HepG2 (cell line): ENCODE results near the gene ENTPD5. TPM values are rescaled to one million over a fixed set of nuclear protein-coding genes. Genes with fewer than 3 reads are reported as not detected.

Experiments used
- ATF7-NPFF ChIP-seq: sonication (generic); formaldehyde crosslinking; IDR thresholded peaks from 2 replicates; pipeline ENCODE4 v1.8.1; 2023; ENCODE audit warnings: mild to moderate bottlenecking, low read depth, missing genetic modification reagents, moderate library complexity
- CENPX ChIP-seq: sonication (generic); formaldehyde crosslinking; IDR thresholded peaks from 2 replicates; pipeline ENCODE4 v1.9.0; 2021; ENCODE audit warnings: mild to moderate bottlenecking, missing genetic modification reagents, moderate library complexity
- CREM ChIP-seq, 2 experiments: sonication (generic) in 1 of 2; formaldehyde crosslinking in 1 of 2; IDR thresholded peaks; 2 replicates each; pipeline versions ENCODE4 v1.4.0 to v1.6.1; 2016 to 2020; ENCODE audit warnings: antibody characterized with exemption in 1 of 2, mild to moderate bottlenecking in 1 of 2, missing genetic modification reagents in 1 of 2
- POLR2AphosphoS2 ChIP-seq: IDR thresholded peaks from 2 replicates; pipeline ENCODE4 v1.6.1; 2011; ENCODE audit warnings: low read depth, low read length, improper control_type of control experiment
- SALL1 ChIP-seq: sonication (generic); formaldehyde crosslinking; IDR thresholded peaks from 2 replicates; pipeline ENCODE4 v1.8.0; 2022; ENCODE audit warnings: mild to moderate bottlenecking, missing genetic modification reagents
- STAG1 ChIP-seq: sonication (generic); formaldehyde crosslinking; IDR thresholded peaks from 2 replicates; pipeline ENCODE4 v1.4.0; 2020; ENCODE audit warnings: missing genetic modification reagents
- ZFP41 ChIP-seq: sonication (generic); formaldehyde crosslinking; IDR thresholded peaks from 2 replicates; pipeline ENCODE4 v1.4.0; 2020; ENCODE audit warnings: mild to moderate bottlenecking, missing genetic modification reagents, borderline replicate concordance
- ZNF260 ChIP-seq: sonication (generic); formaldehyde crosslinking; IDR thresholded peaks from 2 replicates; pipeline ENCODE4 v1.4.0; 2020; ENCODE audit warnings: missing genetic modification reagents, low read depth, mild to moderate bottlenecking, borderline replicate concordance
- ZNF564 ChIP-seq: sonication (generic); formaldehyde crosslinking; IDR thresholded peaks from 2 replicates; pipeline ENCODE4 v1.8.1; 2023; ENCODE audit warnings: mild to moderate bottlenecking, missing genetic modification reagents
- ZNF674 ChIP-seq: sonication (generic); formaldehyde crosslinking; IDR thresholded peaks from 2 replicates; pipeline ENCODE4 v1.5.0; 2020; ENCODE audit warnings: low read depth, mild to moderate bottlenecking, missing genetic modification reagents
- polyA plus RNA-seq, 8 experiments: library from polyadenylated mRNA; depleted of rRNA in 3 of 8; stranded (reverse) in 7 of 8; unstranded in 1 of 8; fragments of >200 nt; fragmentation: Illumina TruSeq in 4 of 8; extraction: Trizol in 4 of 8; gene quantifications; 2 replicates each; pipeline versions ENCODE4 v1.2.1 to v1.2.3, GENCODE V29; 2011 to 2016; ENCODE audit warnings: low read depth in 4 of 8, missing spikeins in 1 of 8, mixed read lengths in 1 of 8; ENCODE audit not compliant: insufficient read depth in 1 of 8
- total RNA-seq, 5 experiments: library from RNA; depleted of rRNA; stranded (reverse); fragments of >200 nt; fragmentation: Illumina TruSeq; extraction: Trizol; gene quantifications; 2 replicates each; pipeline ENCODE4 v1.2.3, GENCODE V29; 2016; ENCODE audit warnings: low read depth in 1 of 5
- TF ChIP-seq, protein P1 (sequence below): sonication (generic); formaldehyde crosslinking; IDR thresholded peaks from 2 replicates; pipeline ENCODE4 v1.5.0; 2020; ENCODE audit warnings: mild to moderate bottlenecking, missing genetic modification reagents
- TF ChIP-seq, protein P2 (sequence below): sonication (generic); formaldehyde crosslinking; IDR thresholded peaks from 2 replicates; pipeline ENCODE4 v1.4.0; 2020; ENCODE audit warnings: missing genetic modification reagents, borderline replicate concordance
- TF ChIP-seq, protein P3 (sequence below): sonication (generic); formaldehyde crosslinking; IDR thresholded peaks from 2 replicates; pipeline ENCODE4 v1.4.0; 2020; ENCODE audit warnings: missing genetic modification reagents, borderline replicate concordance
- TF ChIP-seq, protein P4 (sequence below): sonication (generic); formaldehyde crosslinking; IDR thresholded peaks from 2 replicates; pipeline ENCODE4 v1.5.1; 2020; ENCODE audit warnings: missing genetic modification reagents, mild to moderate bottlenecking, borderline replicate concordance

Gene ENTPD5
- total and polyA plus RNA-seq, 2 of the 13 experiments (the other 11 are each of a cell fraction or from before 2014, with no cell fraction given) = 33.8 to 43.3 TPM

DNA sequence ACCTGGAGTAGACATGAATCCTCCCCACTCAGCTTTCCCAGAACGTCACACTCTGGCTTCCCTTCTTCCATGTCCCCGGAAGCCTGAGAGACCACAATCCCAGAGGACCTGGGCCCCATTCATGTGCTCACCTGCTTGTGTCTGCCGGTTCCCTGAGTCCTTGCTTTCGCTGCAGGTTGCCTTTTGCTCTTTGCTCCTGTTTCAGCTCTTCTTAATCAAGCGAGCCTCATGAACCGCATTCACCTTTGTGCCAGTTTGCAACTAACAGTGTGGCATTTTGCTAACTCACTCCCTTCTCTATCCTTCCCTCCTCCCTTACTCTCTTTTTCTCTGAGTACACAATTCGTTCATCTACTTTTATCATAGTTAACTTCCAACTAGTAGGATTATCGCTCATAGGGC, 23.1 kb downstream of the ENTPD5 start (continued):
- TF ChIP-seq STAG1 (no peak), ZNF260 (CRISPR knock-in tag) (no peak), ZFP41 (no peak), ATF7-NPFF (CRISPR knock-in tag) (no peak), CENPX (CRISPR knock-in tag) (no peak), SALL1 (peak; percentile 90), CREM (IDR thresholded peaks at IDR 0.05) (peak; percentile 41; the same call in 1 of the 2 replicates), CREM (CRISPR knock-in tag; IDR thresholded peaks at IDR 0.05) (no peak), ZNF564 (CRISPR knock-in tag) (no peak), POLR2AphosphoS2 (no peak), ZNF674 (CRISPR knock-in tag) (no peak)
- TF ChIP-seq, protein P1, sequence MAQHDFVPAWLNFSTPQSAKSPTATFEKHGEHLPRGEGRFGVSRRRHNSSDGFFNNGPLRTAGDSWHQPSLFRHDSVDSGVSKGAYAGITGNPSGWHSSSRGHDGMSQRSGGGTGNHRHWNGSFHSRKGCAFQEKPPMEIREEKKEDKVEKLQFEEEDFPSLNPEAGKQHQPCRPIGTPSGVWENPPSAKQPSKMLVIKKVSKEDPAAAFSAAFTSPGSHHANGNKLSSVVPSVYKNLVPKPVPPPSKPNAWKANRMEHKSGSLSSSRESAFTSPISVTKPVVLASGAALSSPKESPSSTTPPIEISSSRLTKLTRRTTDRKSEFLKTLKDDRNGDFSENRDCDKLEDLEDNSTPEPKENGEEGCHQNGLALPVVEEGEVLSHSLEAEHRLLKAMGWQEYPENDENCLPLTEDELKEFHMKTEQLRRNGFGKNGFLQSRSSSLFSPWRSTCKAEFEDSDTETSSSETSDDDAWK = no peak
- TF ChIP-seq, protein P2, sequence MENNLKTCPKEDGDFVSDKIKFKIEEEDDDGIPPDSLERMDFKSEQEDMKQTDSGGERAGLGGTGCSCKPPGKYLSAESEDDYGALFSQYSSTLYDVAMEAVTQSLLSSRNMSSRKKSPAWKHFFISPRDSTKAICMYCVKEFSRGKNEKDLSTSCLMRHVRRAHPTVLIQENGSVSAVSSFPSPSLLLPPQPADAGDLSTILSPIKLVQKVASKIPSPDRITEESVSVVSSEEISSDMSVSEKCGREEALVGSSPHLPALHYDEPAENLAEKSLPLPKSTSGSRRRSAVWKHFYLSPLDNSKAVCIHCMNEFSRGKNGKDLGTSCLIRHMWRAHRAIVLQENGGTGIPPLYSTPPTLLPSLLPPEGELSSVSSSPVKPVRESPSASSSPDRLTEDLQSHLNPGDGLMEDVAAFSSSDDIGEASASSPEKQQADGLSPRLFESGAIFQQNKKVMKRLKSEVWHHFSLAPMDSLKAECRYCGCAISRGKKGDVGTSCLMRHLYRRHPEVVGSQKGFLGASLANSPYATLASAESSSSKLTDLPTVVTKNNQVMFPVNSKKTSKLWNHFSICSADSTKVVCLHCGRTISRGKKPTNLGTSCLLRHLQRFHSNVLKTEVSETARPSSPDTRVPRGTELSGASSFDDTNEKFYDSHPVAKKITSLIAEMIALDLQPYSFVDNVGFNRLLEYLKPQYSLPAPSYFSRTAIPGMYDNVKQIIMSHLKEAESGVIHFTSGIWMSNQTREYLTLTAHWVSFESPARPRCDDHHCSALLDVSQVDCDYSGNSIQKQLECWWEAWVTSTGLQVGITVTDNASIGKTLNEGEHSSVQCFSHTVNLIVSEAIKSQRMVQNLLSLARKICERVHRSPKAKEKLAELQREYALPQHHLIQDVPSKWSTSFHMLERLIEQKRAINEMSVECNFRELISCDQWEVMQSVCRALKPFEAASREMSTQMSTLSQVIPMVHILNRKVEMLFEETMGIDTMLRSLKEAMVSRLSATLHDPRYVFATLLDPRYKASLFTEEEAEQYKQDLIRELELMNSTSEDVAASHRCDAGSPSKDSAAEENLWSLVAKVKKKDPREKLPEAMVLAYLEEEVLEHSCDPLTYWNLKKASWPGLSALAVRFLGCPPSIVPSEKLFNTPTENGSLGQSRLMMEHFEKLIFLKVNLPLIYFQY = no peak; the same call in 1 of the 2 replicates
- TF ChIP-seq, protein P3, sequence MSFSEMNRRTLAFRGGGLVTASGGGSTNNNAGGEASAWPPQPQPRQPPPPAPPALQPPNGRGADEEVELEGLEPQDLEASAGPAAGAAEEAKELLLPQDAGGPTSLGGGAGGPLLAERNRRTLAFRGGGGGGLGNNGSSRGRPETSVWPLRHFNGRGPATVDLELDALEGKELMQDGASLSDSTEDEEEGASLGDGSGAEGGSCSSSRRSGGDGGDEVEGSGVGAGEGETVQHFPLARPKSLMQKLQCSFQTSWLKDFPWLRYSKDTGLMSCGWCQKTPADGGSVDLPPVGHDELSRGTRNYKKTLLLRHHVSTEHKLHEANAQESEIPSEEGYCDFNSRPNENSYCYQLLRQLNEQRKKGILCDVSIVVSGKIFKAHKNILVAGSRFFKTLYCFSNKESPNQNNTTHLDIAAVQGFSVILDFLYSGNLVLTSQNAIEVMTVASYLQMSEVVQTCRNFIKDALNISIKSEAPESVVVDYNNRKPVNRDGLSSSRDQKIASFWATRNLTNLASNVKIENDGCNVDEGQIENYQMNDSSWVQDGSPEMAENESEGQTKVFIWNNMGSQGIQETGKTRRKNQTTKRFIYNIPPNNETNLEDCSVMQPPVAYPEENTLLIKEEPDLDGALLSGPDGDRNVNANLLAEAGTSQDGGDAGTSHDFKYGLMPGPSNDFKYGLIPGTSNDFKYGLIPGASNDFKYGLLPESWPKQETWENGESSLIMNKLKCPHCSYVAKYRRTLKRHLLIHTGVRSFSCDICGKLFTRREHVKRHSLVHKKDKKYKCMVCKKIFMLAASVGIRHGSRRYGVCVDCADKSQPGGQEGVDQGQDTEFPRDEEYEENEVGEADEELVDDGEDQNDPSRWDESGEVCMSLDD (CRISPR knock-in tag) = no peak
- TF ChIP-seq, protein P4, sequence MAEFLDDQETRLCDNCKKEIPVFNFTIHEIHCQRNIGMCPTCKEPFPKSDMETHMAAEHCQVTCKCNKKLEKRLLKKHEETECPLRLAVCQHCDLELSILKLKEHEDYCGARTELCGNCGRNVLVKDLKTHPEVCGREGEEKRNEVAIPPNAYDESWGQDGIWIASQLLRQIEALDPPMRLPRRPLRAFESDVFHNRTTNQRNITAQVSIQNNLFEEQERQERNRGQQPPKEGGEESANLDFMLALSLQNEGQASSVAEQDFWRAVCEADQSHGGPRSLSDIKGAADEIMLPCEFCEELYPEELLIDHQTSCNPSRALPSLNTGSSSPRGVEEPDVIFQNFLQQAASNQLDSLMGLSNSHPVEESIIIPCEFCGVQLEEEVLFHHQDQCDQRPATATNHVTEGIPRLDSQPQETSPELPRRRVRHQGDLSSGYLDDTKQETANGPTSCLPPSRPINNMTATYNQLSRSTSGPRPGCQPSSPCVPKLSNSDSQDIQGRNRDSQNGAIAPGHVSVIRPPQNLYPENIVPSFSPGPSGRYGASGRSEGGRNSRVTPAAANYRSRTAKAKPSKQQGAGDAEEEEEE = no peak
